Measurements from ENCODE around the gene SPOP. TPM values are rescaled to one million over a fixed set of nuclear protein-coding genes. Genes with fewer than 3 reads are reported as not detected.

Gene SPOP
- total and polyA plus RNA-seq, 5 donors from 2014 or later: 66.3 to 123 (median 97.4) TPM

DNA sequence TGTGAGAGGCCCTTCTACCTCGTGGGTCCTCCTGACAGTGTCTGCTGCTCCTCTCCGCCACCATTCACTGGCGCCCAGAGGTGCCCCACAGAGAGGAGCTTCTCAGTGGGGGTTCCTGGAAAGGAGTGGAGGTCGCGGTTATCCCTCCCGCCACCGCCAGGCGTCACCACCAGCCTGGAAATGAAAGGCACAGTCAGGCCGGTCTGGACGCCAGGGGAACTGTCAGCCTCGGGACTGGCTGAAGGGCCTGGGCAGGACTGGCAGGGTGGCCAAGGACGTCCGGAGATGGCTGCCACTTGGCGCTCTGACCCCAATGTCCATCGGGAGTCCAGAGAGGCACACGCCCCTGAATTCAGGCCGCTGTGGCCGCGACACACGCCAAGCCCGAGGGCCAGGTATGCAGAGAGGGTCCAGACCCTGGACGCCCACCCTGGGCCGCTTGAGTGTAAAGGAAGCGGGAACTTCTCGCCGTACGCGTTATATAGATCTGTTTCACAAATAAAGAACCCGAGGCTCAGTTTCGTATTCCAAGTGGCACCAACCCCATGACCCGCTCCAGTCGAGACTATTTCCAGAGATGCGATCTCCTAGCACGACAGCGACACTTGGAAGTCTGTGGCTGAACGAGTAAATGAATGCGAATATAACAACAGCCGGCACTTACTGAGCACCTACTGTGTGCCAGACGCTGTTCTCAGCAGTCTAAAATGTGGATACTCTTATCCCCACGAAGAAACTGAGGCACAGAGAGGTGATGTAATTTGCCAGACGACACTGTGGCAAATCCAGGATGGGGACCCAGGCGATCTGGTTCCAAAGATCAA, 109.8 kb downstream of the SPOP start:
- peak overlapping the region in 1 of 3 donors; percentile 51 for H3K27ac Mint-ChIP-seq
- Histone ChIP-seq H3K27me3 (ENCODE audit: control insufficient read depth, insufficient read depth, low read length) (no peaks in the 10 kb centered on the region), H3K36me3 (ENCODE audit: control insufficient read depth, insufficient read depth, low read length) (no peaks in the 10 kb centered on the region), H3K4me1 (ENCODE audit: control insufficient read depth, insufficient read depth, low read length, poor library complexity, severe bottlenecking) (peaks cover 17% of the 10 kb centered on the region), H3K9me3 (ENCODE audit: control insufficient read depth in 2 of 2, low read length in 2 of 2) (no peaks in the 10 kb centered on the region), H3K4me3 (ENCODE audit: low read depth, low read length) (peak overlapping the region; percentile 7), H3K27ac (ENCODE audit: insufficient read depth, low read length, poor library complexity, severe bottlenecking) (no peak overlapping the region)
- H3K4me3 Mint-ChIP-seq: peak overlapping the region; percentile 45 to 65 (median 60)
- peaks cover 0 to 2% (median 0%) of the 10 kb centered on the region in 7 donors for H3K9me3 Mint-ChIP-seq
- no peaks in the 10 kb centered on the region for H3K36me3 Mint-ChIP-seq
- H3K4me1 Mint-ChIP-seq: peaks cover 0 to 30% (median 16%) of the 10 kb centered on the region in 4 donors
- H3K27me3 Mint-ChIP-seq: peaks cover 65% of the 10 kb centered on the region
- peak; percentile 31 to 35 for ATAC-seq (ENCODE audit: low read depth in 2 of 2)
- DNase-seq: peak; percentile 71 to 76 (median 75)

DNA sequence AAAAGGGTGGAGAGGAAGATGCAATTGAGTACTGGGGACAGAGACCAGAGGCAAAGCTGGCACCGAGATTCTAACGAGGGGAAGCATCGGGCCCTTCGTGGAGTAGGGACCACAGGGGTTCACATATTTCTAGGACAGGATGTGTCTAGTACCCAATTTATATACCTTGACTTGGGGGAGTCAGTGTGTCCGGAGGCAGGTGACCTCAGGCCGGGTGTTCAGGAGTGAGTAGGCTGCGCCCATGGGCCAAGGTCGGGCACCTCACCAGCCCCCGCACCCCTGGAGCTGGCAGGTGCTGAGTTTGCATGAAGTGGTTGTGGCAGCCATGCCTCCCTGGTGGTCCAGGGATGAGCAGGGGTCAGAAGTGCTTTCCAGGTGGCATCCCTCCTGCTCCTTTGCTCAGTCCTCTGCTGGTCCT, 110.8 kb downstream of the SPOP start:
- Histone ChIP-seq H3K27ac (ENCODE audit: insufficient read depth, low read length, poor library complexity, severe bottlenecking) (no peak overlapping the region), H3K9me3 (ENCODE audit: control insufficient read depth in 2 of 2, low read length in 2 of 2) (no peaks in the 10 kb centered on the region), H3K4me1 (ENCODE audit: control insufficient read depth, insufficient read depth, low read length, poor library complexity, severe bottlenecking) (peaks cover 17% of the 10 kb centered on the region), H3K27me3 (ENCODE audit: control insufficient read depth, insufficient read depth, low read length) (no peaks in the 10 kb centered on the region), H3K36me3 (ENCODE audit: control insufficient read depth, insufficient read depth, low read length) (no peaks in the 10 kb centered on the region), H3K4me3 (ENCODE audit: low read depth, low read length) (no peak overlapping the region)
- ATAC-seq (ENCODE audit: low read depth in 2 of 2) (no peak), DNase-seq (no peak)
- peaks cover 0 to 2% (median 0%) of the 10 kb centered on the region in 7 donors for H3K9me3 Mint-ChIP-seq
- no peak overlapping the region for H3K27ac Mint-ChIP-seq
- no peak overlapping the region for H3K4me3 Mint-ChIP-seq
- peaks cover 63% of the 10 kb centered on the region for H3K27me3 Mint-ChIP-seq
- peaks cover 0 to 29% (median 16%) of the 10 kb centered on the region in 4 donors for H3K4me1 Mint-ChIP-seq
- no peaks in the 10 kb centered on the region for H3K36me3 Mint-ChIP-seq

DNA sequence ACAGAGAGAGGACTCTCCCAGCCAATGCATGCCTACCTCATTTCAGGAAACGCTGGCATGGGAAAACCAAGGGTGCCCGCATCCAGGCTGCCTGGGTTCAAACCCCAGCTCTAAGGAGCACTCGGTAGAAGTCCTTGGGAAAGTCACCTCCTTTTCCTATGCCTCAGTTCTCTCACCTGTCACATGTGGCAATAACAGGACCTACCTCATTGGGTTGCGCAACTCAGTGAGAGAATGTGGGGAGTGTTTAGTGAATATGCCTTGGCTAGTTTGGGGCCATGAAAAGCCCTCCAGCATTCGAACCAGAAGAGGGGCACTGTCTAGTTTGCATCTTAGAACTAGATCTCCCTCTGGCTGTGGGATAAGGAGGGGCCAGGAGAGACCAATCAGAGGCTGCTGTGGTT, 111.2 kb downstream of the SPOP start:
- H3K27ac ChIP-seq (ENCODE audit: insufficient read depth, low read length, poor library complexity, severe bottlenecking): no peak overlapping the region
- Mint-ChIP-seq H3K9me3 (peaks cover 0 to 2% (median 0%) of the 10 kb centered on the region in 7 donors), H3K27me3 (peaks cover 63% of the 10 kb centered on the region), H3K36me3 (no peaks in the 10 kb centered on the region), H3K4me1 (peaks cover 0 to 26% (median 15%) of the 10 kb centered on the region in 4 donors), H3K27ac (no peak overlapping the region), H3K4me3 (no peak overlapping the region)
- H3K4me3 ChIP-seq (ENCODE audit: low read depth, low read length): no peak overlapping the region
- ATAC-seq (ENCODE audit: low read depth in 2 of 2) (no peak), DNase-seq (no peak)
- H3K36me3 ChIP-seq (ENCODE audit: control insufficient read depth, insufficient read depth, low read length): no peaks in the 10 kb centered on the region
- H3K27me3 ChIP-seq (ENCODE audit: control insufficient read depth, insufficient read depth, low read length): no peaks in the 10 kb centered on the region
- H3K9me3 ChIP-seq (ENCODE audit: control insufficient read depth in 2 of 2, low read length in 2 of 2): no peaks in the 10 kb centered on the region
- H3K4me1 ChIP-seq (ENCODE audit: control insufficient read depth, insufficient read depth, low read length, poor library complexity, severe bottlenecking): peaks cover 17% of the 10 kb centered on the region

DNA sequence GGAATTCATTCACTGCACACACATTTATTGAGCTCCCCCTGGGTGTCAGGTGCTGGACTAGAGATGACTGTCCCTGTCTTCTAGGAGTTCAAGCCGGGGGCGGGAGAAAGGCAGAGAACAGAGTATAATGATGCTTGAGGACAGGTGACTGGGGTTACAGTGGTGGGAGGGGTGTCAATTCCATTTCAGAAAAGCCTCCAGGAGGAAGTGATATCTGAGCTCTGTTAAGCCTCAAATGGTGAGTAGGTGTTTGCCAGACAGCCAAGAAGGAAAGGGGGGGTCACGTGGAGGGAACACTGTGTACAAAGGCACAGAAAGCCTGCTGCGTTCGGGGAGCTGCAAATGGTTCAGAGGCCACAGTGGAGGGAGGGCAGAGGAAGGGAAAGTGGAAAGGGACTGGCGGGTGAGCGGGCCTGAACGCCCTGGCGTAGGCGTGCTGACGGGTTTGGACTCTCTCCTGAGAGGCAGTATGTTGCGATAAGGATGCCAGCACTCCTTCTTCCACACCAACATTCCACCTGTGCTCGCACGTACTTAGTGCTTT, 111.9 kb downstream of the SPOP start:
- Mint-ChIP-seq H3K4me3 (no peak overlapping the region), H3K27ac (no peak overlapping the region)

GRCh38 chr17:49564638-49565037, 113.3 kb downstream of the SPOP start:
- Mint-ChIP-seq H3K4me1 (peaks cover 0 to 17% (median 7%) of the 10 kb centered on the region in 4 donors), H3K27me3 (peaks cover 58% of the 10 kb centered on the region), H3K9me3 (peaks cover 0 to 2% (median 0%) of the 10 kb centered on the region in 7 donors), H3K36me3 (no peaks in the 10 kb centered on the region), H3K27ac (no peak overlapping the region), H3K4me3 (no peak overlapping the region)
- Histone ChIP-seq H3K4me3 (ENCODE audit: low read depth, low read length) (no peak overlapping the region), H3K4me1 (ENCODE audit: control insufficient read depth, insufficient read depth, low read length, poor library complexity, severe bottlenecking) (peaks cover 10% of the 10 kb centered on the region), H3K27ac (ENCODE audit: insufficient read depth, low read length, poor library complexity, severe bottlenecking) (no peak overlapping the region), H3K9me3 (ENCODE audit: control insufficient read depth in 2 of 2, low read length in 2 of 2) (no peaks in the 10 kb centered on the region), H3K27me3 (ENCODE audit: control insufficient read depth, insufficient read depth, low read length) (no peaks in the 10 kb centered on the region), H3K36me3 (ENCODE audit: control insufficient read depth, insufficient read depth, low read length) (no peaks in the 10 kb centered on the region)
- no peak for ATAC-seq (ENCODE audit: low read depth in 2 of 2)
- DNase-seq: no peak

More for the DNA sequence above, 111.9 kb downstream of the SPOP start:
- peaks cover 65% of the 10 kb centered on the region for H3K27me3 Mint-ChIP-seq
- H3K4me1 Mint-ChIP-seq: peaks cover 0 to 20% (median 11%) of the 10 kb centered on the region in 4 donors
- Histone ChIP-seq H3K4me1 (ENCODE audit: control insufficient read depth, insufficient read depth, low read length, poor library complexity, severe bottlenecking) (peaks cover 17% of the 10 kb centered on the region), H3K9me3 (ENCODE audit: control insufficient read depth in 2 of 2, low read length in 2 of 2) (no peaks in the 10 kb centered on the region), H3K27me3 (ENCODE audit: control insufficient read depth, insufficient read depth, low read length) (no peaks in the 10 kb centered on the region), H3K36me3 (ENCODE audit: control insufficient read depth, insufficient read depth, low read length) (no peaks in the 10 kb centered on the region), H3K4me3 (ENCODE audit: low read depth, low read length) (no peak overlapping the region), H3K27ac (ENCODE audit: insufficient read depth, low read length, poor library complexity, severe bottlenecking) (no peak overlapping the region)
- ATAC-seq (ENCODE audit: low read depth in 2 of 2) (no peak), DNase-seq (no peak)
- no peaks in the 10 kb centered on the region for H3K36me3 Mint-ChIP-seq
- H3K9me3 Mint-ChIP-seq: peaks cover 0 to 2% (median 0%) of the 10 kb centered on the region in 7 donors

GRCh38 chr17:49557312-49558024, 120.4 kb downstream of the SPOP start:
- Mint-ChIP-seq H3K4me3 (no peak overlapping the region), H3K36me3 (no peaks in the 10 kb centered on the region), H3K27ac (peak overlapping the region in 1 of 3 donors; percentile 82), H3K4me1 (peaks cover 0 to 5% (median 3%) of the 10 kb centered on the region in 4 donors), H3K27me3 (peaks cover 24% of the 10 kb centered on the region), H3K9me3 (peaks cover 0 to 2% (median 0%) of the 10 kb centered on the region in 7 donors)
- Histone ChIP-seq H3K27me3 (ENCODE audit: control insufficient read depth, insufficient read depth, low read length) (no peaks in the 10 kb centered on the region), H3K36me3 (ENCODE audit: control insufficient read depth, insufficient read depth, low read length) (no peaks in the 10 kb centered on the region), H3K4me3 (ENCODE audit: low read depth, low read length) (no peak overlapping the region), H3K9me3 (ENCODE audit: control insufficient read depth in 2 of 2, low read length in 2 of 2) (no peaks in the 10 kb centered on the region), H3K4me1 (ENCODE audit: control insufficient read depth, insufficient read depth, low read length, poor library complexity, severe bottlenecking) (peaks cover 6% of the 10 kb centered on the region), H3K27ac (ENCODE audit: insufficient read depth, low read length, poor library complexity, severe bottlenecking) (no peak overlapping the region)
- peak in 1 of 3 donors; percentile 59 for DNase-seq
- ATAC-seq (ENCODE audit: low read depth in 2 of 2): peak in 1 of 2 donors; percentile 33

GRCh38 chr17:49556223-49556943, 121.5 kb downstream of the SPOP start:
- H3K9me3 ChIP-seq (ENCODE audit: control insufficient read depth in 2 of 2, low read length in 2 of 2): no peaks in the 10 kb centered on the region
- DNase-seq (peak; percentile 64 to 79 (median 75)), ATAC-seq (ENCODE audit: low read depth in 2 of 2) (peak; percentile 90 to 91)
- Mint-ChIP-seq H3K4me1 (peaks cover 0 to 5% (median 3%) of the 10 kb centered on the region in 4 donors), H3K4me3 (no peak overlapping the region), H3K9me3 (peaks cover 0 to 2% (median 0%) of the 10 kb centered on the region in 7 donors), H3K27me3 (peaks cover 15% of the 10 kb centered on the region), H3K27ac (no peak overlapping the region), H3K36me3 (no peaks in the 10 kb centered on the region)
- H3K4me1 ChIP-seq (ENCODE audit: control insufficient read depth, insufficient read depth, low read length, poor library complexity, severe bottlenecking): peaks cover 6% of the 10 kb centered on the region
- no peaks in the 10 kb centered on the region for H3K36me3 ChIP-seq (ENCODE audit: control insufficient read depth, insufficient read depth, low read length)
- no peak overlapping the region for H3K27ac ChIP-seq (ENCODE audit: insufficient read depth, low read length, poor library complexity, severe bottlenecking)
- no peak overlapping the region for H3K4me3 ChIP-seq (ENCODE audit: low read depth, low read length)
- H3K27me3 ChIP-seq (ENCODE audit: control insufficient read depth, insufficient read depth, low read length): no peaks in the 10 kb centered on the region

Measured in CD4-positive, CD25-positive, alpha-beta regulatory T cell (primary cell).